Germinal center (tissue), 1 donor: ENCODE data around the gene MLN.
"Not testable (repeated sequence)": the region's sequence is repeated elsewhere in the genome, so short reads cannot be mapped to it uniquely, and the experiment has no call there.

Experiments used
- DNase-seq: peaks from one replicate; pipeline ENCODE4 v3.0.0; 2012; ENCODE audit warnings: mixed read lengths, low spot score

MLN gene

DNA sequence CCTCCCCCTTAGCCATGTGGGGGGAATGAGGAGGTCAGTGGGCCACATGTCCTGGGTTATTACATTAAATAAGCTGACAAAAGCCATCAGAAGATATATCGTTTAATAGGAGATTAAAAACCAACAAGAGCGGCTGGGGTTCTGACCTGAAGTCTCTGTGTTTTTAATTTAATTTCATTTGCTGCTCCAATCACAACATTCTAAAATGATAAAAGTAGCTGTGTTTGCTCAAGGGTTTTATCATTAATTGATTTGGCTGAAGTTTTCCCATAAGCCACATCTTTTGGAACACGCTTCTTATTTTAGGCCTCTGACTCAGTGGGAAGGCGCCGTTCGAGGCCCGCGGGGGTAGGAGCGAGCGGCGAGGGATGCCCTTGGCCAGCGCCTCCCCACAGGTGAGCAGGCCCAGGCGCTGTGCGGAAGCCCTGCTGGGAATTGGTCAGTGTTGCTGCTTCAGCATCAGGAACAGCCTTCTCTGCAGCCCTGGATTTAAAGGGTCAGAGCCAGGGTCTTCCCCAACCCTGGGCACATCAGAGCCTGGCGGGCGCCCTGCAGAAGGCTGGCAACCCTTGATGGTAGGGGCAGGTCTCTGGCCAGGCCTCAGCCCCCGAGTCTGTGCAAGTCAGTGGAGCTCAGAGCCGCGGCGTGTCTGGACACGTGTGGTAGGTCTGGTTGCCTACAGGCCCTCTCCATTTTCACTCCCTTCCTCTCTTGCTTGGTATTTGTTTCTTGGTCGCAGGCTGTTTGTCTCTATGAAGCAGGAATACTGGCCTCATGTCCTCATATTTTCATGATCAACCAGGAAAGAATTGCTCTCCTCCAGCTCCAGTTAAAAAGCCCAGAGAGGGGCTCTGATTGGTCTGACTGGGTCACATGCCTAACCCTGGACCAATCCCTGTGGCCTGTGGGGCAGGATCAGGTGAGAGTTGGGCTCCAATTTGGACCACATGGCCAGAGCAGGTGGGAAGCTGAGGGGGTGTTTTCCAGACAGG is 30.9 kb upstream of the MLN start:
- no peak for DNase-seq

DNA sequence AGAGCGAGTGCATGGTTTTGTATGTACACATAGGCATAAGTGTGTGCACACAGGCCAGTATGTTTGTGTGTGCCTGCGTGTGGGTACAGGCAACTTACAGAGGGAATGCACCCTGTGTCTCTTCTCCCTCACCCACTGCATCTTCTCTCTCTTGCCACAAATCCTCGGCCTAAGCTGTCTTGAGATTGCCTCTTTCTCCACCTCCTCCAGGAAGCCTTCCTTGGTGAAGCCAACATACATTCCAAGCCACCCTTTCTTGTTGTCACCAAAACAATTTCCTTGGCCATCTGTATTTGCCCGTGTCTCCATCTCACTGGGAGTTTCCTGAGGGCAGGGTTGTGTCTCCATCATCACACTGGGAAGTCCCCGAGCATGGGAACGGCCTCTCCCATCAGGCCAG is 29.8 kb upstream of the MLN start:
- no peak for DNase-seq

DNA sequence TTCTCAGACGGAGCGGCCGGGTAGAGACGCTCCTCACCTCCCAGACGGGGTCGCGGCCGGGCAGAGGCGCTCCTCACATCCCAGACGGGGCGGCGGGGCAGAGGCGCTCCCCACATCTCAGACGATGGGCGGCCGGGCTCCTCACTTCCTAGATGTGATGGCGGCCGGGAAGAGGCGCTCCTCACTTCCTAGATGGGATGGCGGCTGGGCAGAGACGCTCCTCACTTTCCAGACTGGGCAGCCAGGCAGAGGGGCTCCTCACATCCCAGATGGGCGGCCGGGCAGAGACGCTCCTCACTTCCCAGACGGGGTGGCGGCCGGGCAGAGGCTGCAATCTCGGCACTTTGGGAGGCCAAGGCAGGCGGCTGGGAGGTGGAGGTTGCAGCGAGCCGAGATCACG is 29.0 kb upstream of the MLN start:
- not testable (repeated sequence) for DNase-seq

DNA sequence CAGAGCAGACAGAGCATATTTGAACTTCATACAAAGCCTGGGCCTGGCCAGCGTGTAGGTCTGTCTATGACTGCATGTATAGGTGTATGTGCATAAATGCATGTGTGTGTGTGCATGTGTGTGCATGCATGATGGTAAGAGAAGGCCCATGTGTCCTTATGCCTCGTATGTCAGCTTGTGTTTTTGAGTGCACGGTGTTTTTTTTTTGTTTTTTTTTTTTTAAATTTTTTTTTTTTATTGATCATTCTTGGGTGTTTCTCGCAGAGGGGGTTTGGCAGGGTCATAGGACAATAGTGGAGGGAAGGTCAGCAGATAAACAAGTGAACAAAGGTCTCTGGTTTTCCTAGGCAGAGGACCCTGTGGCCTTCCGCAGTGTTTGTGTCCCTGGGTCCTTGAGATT is 27.9 kb upstream of the MLN start:
- DNase-seq = not testable (repeated sequence)

DNA sequence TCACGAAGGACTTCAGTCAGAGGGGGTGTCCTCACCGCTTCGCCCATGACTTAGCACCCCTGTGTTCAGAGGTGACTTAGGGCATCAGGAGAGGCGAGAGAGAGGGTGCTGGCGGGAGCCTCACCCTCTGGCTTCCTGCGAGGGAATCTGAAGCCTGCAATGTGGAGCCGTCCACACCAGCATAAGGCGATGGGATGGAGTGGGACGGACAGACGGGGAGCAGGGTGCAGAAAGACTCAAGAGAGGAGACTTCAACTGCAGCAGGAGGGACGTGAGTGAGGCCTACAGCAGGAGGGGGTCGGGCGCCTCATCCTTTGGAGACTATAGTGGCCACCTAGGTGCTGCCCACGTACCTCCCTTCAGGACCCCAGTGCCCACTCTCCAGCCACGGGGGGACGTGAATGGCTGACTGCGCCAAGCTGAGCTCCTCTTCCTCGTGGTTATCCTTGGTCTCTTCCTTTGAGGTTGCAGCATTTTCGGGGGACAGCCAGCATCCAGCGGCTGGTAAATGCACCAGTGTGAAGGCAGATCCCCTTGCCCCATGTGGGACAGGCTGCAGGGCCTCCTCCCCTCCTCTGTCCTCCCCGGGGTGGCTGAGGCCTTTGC is 26.9 kb upstream of the MLN start:
- DNase-seq = no peak

DNA sequence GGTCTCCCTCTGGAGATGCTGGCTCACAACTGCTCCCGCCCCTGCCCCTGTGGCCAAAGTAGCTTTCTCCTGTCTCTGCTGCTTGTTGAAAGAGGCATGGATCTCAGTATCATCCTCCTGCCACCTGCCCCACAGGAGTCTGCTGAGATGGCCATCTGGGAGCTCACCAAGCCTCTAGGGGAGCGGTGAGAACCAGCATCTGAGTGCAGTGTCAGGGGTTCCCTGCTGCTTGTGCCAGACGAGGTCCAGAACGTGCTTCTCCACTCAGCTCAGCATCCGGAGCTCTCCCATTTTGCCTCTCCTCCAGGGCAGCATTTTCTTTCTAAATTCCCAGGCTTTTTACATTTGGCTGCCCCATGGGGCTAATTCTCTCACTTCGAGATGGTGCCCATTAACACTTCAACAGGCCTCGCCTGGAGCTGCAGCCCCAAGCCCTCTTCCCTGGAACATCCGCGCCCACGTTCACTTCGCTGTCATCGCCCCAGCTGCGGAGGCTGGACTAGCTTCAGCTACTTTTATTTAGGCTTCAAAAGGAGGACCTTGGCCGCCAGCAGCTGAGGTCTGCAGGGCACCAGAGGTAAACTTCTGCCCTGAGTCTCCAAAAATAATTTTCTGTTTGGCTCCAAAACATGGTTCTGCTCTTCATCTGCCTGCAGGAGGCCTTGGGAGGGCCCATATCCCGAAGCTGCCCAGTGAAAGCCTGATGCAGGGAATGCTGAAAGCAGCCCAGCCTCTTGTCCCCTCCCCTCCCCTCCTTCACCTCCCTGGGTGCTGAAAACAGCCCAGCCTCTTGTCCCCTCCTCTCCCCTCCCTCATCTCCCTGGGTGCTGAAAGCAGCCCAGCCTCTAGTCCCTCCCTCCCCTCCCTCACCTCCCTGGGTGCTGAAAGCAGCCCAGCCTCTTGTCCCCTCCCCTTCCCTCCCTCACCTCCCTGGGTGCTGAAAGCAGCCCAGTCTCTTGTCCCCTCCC is 25.2 kb upstream of the MLN start:
- no peak for DNase-seq

DNA sequence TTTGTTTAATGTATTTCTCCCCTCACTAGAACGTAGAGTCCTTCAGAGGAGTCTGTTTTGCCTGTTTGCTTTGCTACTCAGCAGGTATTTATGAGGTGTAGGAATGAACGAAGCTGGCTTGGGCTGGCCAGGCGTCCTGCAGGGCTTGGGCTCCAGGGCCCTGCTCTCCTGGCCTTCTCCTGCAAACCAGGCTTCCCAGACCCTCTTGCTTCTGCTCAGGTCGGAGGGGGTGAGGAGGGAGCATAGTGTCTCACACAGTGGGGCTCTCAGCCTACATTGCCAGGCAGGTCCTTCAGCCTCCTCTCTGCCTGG is 24.6 kb upstream of the MLN start:
- DNase-seq = no peak

DNA sequence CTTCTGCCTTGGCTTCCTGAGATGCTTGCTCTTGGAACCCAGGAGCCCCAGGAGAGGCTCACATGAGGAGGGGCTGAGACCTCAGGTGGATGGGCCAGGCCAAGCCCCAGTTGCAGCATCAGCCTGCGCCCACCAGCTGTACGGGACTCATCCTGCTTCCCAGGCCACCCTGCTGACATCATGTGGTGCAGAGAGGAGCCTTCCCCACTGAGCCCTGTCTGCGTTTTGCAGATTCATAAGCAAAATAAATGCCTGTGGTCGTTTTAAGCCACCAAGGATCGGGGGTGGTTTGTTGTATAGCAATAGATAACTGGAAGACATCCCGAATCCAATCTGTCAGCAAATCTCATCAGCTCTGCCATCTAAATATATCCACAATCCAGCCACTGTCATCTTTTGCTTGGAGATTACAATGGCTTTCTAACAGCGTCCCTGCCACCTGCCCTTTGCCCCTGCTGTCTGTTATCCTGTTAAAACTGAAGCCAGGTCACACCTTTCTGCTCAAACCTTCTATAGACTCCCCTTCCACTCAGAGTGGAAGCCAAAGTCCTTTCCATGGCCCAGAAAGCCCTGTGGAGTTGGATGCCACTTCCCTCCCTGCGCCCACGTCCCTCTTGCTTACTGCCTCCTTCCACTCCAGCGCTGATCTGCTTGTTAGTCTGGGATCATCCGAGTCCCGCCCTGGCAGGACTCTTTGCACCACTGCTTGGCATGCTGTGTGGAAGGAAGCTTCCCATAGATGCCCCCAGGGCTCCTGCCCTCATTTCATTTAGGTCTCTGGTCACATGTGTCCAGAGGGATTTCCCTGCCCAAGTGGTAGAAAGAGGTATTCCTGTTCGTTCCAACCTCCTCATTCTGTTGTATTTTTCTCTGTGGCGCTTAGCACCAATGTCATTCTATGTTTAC is 24.0 kb upstream of the MLN start:
- DNase-seq = no peak

DNA sequence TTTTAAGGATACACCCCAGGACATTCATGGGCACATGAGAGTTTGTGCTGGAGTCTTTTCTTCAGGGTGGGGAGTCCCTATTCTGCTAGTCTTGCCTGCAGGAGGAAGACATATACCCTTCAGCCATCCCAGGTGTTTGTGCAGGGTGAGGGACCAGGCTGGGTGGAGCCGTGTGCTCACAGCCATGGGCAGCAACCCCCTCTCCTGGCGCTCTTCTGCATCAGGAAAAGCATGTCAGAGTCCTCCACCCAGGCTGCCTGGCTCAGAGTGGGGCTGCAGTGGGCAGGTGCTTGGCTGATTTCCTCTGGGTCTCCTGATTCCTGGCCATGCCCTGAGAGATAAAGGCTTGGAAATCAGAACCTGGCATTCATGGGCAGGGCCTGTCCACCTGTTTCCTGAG is 22.7 kb upstream of the MLN start:
- DNase-seq = no peak

DNA sequence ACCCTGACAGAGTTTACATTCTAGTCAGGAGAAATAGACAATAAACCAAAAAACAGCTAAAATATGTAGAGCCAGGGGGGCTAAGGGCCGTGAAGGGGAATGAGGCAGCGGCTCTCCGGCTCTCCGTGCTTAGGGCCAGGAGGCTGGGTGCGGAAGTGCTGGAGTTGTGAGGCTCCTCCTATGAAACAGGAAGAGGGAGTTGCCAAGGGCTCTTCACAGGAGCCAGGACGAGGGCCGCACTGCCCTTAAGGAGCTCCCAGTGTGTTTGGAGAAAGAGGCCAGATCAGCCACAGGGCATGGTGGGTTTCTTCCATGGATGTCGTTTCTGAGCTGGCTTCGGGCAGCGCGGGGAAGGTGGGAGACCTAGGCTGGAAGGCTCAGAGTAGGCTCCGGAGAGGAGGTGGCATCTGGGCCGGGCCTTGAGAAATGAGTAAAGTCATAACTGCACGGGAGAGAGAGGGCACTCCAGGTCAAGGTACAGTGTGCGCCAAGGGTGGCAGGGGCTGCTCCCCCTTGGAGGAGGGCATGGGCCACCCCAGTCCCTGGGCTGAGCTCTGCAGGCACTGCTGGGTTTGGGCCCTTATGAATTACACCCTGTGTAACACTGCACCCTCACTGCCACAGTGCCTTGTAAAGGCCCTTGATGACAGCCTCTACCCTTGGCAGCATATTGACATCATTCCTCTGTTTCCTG is 20.8 kb upstream of the MLN start:
- DNase-seq = no peak

DNA sequence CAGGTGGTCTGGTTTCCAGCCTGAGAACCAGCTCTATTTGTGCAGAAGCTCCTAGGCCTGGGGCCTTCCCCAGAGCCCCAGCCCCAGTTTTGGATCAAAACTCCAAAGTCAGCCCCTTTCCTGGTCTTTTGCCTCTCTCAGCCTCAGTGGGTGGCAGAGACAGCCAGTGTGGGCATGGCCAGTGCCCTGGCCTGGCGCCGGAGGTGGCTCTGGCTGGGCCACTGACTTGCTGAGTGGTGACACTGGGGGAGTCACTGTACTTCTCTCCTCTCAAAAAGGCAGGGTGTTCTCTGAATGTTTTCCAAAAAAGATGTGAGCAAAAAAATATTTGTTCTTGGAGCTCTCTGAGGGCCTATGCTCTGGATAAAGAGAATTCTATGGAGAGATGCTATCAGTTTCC is 20.0 kb upstream of the MLN start:
- no peak for DNase-seq

DNA sequence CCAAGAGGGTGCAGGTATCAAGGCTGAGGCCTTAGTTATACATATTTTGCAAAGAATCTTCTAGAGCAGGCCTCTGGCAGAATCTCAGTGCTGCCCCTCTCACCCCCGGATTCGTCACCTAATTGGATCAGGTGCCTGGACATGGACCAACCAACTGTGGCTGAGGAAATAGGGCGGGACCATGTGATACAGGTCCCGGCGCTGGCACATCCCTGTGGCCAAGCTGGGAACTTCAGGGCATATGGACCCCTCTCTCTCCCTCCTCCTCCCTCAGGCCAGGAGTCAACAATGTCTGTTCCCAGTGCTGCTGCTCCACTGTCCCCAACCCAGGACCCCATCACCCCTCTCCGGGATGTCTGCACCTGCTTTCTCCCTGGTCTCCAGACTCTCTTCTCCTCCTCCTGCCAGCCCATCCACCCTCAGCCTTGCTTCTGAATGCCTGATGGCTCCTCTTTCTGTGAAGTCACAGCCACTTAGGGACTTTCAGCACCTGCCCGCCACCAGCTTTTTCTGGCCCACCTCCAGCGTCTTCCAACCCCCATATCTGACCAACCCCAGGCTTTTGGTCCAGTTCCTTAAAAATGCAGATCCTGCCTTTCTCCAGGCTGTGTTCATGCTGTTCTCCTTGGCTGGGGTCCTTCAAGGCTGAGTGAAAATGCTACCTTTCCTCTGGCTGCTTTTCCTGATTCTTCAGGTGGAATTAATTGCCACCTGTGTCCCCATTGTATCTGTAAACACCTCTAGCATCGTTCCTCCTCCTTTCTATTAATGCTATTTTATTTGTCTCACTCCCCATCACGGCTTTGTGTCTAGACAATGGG is 19.0 kb upstream of the MLN start:
- DNase-seq = no peak

DNA sequence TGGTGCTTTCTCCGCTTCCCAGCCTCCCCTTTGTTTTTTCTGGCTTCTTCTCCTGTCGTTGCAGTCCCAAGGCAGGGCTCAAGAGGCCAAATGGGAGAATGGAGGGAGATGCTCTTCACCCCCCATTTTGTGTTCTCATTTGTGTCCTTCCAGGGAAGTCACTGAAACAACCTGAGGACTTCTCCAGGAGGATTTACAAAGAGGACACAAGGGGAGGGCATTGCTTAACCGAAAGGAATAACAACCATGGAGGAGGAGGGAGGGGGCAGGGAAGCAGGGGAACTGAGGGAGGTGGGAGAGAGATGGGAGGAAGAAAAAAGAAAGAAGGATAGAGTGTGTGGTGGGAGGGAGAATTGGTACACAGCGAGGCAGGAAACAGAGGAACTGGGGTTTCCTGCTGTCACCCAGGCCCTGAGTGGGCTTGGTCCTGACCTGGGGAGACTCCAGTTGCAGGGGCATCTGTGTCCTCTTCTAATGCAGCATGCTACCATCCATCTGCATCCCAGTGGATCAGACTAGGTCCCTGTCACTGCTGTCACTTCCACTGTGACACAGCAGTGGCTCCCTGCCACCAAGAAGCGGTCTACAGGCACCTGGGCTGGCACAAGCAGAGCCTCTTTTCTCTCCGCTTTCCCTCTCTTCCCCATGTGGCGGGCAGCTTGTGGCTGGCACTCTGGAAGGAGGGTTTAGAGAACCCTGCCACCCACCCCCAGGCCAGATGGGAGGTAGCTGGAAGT is 17.1 kb upstream of the MLN start:
- no peak for DNase-seq

DNA sequence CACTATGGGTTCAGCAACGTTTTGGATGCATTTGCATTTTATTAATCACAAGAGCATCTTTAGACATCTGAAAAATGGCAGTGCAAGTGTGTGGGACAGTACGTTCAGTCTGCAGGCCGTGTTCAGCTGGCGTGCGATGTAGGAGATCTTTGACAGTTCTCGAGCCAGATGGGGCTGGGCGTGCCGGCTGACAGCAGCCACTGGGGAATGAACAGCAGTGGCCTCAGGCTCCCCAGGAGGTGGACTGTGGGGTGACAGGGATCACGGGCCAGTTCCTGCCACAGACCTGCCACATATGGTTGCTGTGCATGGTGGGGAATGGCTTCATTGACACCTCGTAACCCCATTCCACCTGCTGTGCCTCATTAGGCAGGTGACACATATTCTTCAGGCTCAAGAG is 16.4 kb upstream of the MLN start:
- DNase-seq = no peak

DNA sequence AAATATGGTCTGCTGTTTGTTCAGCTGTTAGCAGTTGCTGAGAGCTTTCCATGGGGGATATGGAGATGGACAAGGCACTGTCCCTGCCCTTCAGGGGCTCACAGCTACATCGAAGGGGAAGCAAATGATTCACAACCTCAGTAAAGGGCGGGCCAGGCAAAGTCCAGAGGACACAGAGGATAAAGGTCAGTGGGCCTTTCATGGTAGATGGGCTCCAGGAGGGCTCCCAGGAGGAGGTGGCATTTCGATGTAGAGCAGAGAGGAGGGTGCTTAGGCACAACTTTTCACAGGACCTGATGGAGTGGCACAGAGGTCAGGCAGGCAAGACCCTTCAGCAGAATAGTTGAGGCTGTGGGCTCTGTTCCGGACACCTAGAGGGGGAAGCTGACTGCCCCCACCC is 15.2 kb upstream of the MLN start:
- no peak for DNase-seq

DNA sequence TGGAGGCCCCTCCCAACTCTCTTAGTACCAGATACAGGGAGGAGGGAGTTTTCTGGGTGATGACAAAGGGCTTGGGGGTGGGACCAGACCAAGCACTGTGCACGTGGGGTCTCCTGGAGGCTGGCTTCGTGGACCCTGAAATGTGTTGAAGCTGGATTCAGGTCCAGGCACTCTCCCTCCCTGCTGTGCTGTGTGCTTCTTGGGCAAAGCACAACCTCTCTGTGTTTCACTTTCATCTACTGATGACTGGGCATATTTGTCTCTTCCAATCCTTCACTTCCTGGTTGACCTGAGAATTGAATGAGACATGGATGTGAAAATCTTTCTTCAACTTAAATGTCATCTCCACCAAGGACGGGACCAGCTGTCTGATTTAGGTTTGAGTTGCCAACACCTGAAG is 14.5 kb upstream of the MLN start:
- DNase-seq = no peak

DNA sequence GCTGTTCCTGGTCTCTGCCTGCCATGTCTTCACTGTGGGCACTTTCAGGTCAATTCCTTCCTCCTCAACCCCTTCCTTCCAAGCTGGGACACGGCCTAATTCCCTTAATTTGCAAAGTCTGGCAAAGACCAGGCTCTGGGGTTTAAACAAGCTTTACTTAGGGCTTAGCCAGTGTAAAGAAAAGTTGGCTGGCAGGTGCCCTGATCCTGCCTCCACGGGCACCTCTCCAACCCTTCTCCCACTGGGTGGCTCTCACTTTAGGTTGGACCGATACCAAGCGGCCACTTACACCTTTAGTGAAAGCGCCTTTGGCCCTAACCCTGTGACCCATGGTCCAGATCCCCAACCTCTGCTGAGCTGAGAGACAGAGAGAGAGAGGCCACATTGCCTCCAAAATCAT is 13.7 kb upstream of the MLN start:
- DNase-seq = no peak

DNA sequence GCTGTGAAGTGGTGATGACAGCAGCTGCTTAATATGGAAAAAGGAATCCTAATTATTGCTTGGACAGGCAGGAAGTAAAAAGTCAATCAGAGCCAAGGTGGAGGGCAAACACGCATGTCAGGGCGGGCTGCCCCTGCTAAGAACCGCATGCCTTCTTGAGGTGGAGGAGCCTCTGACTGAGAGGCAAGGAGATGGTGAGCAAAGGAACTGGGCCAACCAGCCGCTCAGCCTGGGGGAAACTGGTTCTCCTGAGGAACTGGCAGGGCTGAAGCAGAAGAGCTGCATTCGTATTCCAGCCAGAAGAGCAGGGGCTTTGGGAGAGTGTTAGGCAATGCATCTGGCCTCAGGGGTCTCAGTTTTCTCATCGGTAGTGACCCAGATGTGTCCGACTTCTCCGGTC is 13.1 kb upstream of the MLN start:
- no peak for DNase-seq

DNA sequence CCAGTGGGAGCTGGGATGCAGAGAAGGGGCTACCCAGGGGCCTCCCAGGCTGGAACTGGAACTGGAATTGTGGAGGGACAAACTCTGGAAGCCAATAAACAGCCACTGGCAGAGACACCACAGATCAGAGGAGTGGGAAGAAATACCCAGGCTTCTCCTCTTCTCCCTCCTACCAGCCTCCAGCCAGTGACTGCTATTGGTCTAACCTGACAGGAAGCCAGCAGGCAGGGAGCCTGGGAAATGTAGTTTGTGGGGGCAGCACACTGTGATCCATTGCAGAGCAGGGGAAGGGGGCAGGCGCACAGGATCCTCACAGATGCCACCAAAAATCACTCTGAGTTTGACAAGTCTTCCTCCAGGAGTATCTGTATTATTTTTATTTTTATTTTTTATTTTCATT is 12.1 kb upstream of the MLN start:
- DNase-seq = peak; percentile 36
